ENCODE results near the gene SEMA4A. TPM values are rescaled to one million over a fixed set of nuclear protein-coding genes. Genes with fewer than 3 reads are reported as not detected.

The SEMA4A gene
- total RNA-seq, 2 donors from 2014 or later, result 2.6 to 11.9 TPM

DNA sequence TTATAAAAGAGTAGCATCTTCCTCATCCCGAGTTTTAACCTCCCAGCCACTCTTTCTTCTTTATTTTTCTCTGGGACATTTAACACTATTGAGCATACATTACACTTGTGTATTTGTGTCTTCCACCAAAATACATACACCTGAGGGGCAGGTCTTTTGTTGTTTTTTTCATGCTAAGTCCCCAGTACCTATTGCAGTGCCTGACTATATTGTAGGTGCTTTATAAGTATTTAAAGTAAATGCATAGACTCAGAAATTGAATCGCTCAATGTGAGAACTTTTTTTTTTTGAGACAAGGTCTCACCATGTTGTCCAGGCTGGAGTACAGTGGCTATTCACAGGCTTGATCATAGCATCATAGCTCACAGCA lies 7.8 kb upstream of the SEMA4A start:
- intact Hi-C loops (cut with DNase I), result loop anchor here (5.0 kb wide), 1 partner anchor 77 kb away; no protein-coding TSS in a partner anchor
- H3K4me1 ChIP-seq, result no peaks in the 10 kb centered on the region
- no peaks in the 10 kb centered on the region for H3K36me3 ChIP-seq (replicated peaks in 1 of 2; ENCODE audit: insufficient read depth in 1 of 2, low read depth in 2 of 2)
- no peaks in the 10 kb centered on the region for H3K27me3 ChIP-seq
- DNase-seq, result no peak
- no peaks in the 10 kb centered on the region for H3K9me3 ChIP-seq
- H3K27ac ChIP-seq, result no peak overlapping the region
- no peak for ATAC-seq
- no peak overlapping the region for H3K4me3 ChIP-seq
- TF ChIP-seq, protein P1, sequence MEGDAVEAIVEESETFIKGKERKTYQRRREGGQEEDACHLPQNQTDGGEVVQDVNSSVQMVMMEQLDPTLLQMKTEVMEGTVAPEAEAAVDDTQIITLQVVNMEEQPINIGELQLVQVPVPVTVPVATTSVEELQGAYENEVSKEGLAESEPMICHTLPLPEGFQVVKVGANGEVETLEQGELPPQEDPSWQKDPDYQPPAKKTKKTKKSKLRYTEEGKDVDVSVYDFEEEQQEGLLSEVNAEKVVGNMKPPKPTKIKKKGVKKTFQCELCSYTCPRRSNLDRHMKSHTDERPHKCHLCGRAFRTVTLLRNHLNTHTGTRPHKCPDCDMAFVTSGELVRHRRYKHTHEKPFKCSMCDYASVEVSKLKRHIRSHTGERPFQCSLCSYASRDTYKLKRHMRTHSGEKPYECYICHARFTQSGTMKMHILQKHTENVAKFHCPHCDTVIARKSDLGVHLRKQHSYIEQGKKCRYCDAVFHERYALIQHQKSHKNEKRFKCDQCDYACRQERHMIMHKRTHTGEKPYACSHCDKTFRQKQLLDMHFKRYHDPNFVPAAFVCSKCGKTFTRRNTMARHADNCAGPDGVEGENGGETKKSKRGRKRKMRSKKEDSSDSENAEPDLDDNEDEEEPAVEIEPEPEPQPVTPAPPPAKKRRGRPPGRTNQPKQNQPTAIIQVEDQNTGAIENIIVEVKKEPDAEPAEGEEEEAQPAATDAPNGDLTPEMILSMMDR (IDR thresholded peaks at IDR 0.05), result no peak
- TF ChIP-seq POLR2A (IDR thresholded peaks at IDR 0.05), result no peak
- 44 to 48% methylated on average over 2 of the region's 2 CpGs for WGBS, 2 donors

- H3K27ac ChIP-seq, result no peak overlapping the region
- peak; percentile 64 to 80 (median 76) for DNase-seq
These were observed 7.2 kb upstream of the SEMA4A start for GRCh38 chr1:156146020-156146768.

DNA sequence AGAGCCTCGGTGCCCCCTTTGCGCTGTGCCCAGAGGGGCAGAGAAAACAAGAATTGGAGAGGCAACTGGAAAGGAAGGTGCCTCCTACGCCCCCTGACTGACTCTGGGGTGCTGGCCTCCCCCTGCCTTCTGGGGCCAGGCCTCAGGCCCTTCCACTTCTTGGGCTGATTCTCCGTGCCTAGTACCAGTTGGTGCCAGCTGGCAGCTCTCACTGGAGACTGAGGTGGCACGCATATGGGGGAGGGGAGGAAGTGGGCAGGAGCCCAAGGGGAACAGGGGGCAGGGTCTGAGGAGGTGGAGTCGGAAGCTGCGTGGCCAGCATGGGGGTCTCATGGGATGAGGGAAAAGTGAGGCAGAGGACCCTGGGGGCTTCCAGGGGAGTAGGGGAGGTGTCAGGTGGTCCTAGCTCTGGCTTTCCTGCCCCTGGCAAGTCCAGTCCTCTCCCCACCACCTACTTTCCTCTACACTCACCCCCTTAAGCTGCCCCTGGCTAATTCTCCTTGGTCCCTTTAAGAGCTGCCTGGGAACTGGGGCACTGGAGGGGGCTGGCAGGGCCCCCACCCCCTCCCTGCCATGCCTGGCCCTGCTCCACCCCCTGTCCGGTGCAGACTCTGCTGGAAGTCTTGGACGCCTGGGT lies 6.5 kb upstream of the SEMA4A start:
- H3K27me3 ChIP-seq, result no peaks in the 10 kb centered on the region
- no peak overlapping the region for H3K27ac ChIP-seq
- no peaks in the 10 kb centered on the region for H3K36me3 ChIP-seq (replicated peaks in 1 of 2; ENCODE audit: insufficient read depth in 1 of 2, low read depth in 2 of 2)
- no peak for TF ChIP-seq POLR2A (IDR thresholded peaks at IDR 0.05)
- TF ChIP-seq, protein P1 (IDR thresholded peaks at IDR 0.05), result no peak
- WGBS, 2 donors, result 19 to 30% methylated on average over 9 of the region's 9 CpGs
- no peaks in the 10 kb centered on the region for H3K9me3 ChIP-seq
- no peaks in the 10 kb centered on the region for H3K4me1 ChIP-seq
- ATAC-seq (no peak), DNase-seq (peak in 3 of 4 donors; percentile 31 to 37 (median 35))
- intact Hi-C loops (cut with DNase I), result loop anchor here (5.0 kb wide), 1 partner anchor 75 kb away; no protein-coding TSS in a partner anchor
- H3K4me3 ChIP-seq, result no peak overlapping the region

More at GRCh38 chr1:156146020-156146768, 7.2 kb upstream of the SEMA4A start:
- Histone ChIP-seq H3K4me3 (no peak overlapping the region), H3K27me3 (no peaks in the 10 kb centered on the region), H3K36me3 (replicated peaks in 1 of 2; ENCODE audit: insufficient read depth in 1 of 2, low read depth in 2 of 2) (no peaks in the 10 kb centered on the region), H3K4me1 (no peaks in the 10 kb centered on the region), H3K9me3 (no peaks in the 10 kb centered on the region)
- peak; percentile 74 for ATAC-seq
- 15 to 25% methylated on average over 9 to 13 of the region's 13 CpGs for WGBS, 2 donors
- intact Hi-C loops (cut with DNase I), result loop anchor here (5.0 kb wide), 1 partner anchor 76 kb away; no protein-coding TSS in a partner anchor
- no peak for TF ChIP-seq POLR2A (IDR thresholded peaks at IDR 0.05)
- TF ChIP-seq, protein P1 (IDR thresholded peaks at IDR 0.05), result peak; percentile 42 to 85 (median 69)

GRCh38 chr1:156148216-156148615 lies 5.2 kb upstream of the SEMA4A start:
- intact Hi-C loops (cut with DNase I), result loop anchor here (5.0 kb wide), 1 partner anchor 74 kb away; no protein-coding TSS in a partner anchor
- H3K27ac ChIP-seq, result peak overlapping the region in 1 of 4 donors; percentile 31
- DNase-seq, result peak in 1 of 4 donors; percentile 54

More at GRCh38 chr1:156148216-156148615, 5.2 kb upstream of the SEMA4A start:
- Histone ChIP-seq H3K36me3 (replicated peaks in 1 of 2; ENCODE audit: insufficient read depth in 1 of 2, low read depth in 2 of 2) (no peaks in the 10 kb centered on the region), H3K4me1 (peaks cover 2% of the 10 kb centered on the region), H3K4me3 (no peak overlapping the region), H3K27me3 (no peaks in the 10 kb centered on the region), H3K9me3 (no peaks in the 10 kb centered on the region)
- ATAC-seq, result no peak
- TF ChIP-seq, protein P1 (IDR thresholded peaks at IDR 0.05), result no peak
- TF ChIP-seq POLR2A (IDR thresholded peaks at IDR 0.05), result no peak
- whole genome bisulfite sequencing, 2 donors, result 54 to 64% methylated on average over 5 to 6 of the region's 6 CpGs

Measured in body of pancreas (tissue), 4 donors.